A549 (cell line): ENCODE measurements around the gene ARL2BP.

Experiments
- MAFK ChIP-seq: fragments of 450-650 bp; IDR thresholded peaks from 2 replicates; pipeline ENCODE4 v1.6.1; 2014; ENCODE audit not compliant: partially characterized antibody
- MAZ ChIP-seq: fragments of 150-350 bp; IDR thresholded peaks from 2 replicates; pipeline ENCODE4 v1.6.1; 2014; ENCODE audit warnings: antibody characterized with exemption, low read depth, low read length, borderline replicate concordance
- POLR2A ChIP-seq: IDR thresholded peaks from 2 replicates; pipeline ENCODE4 v1.6.1; 2012; ENCODE audit warnings: mild to moderate bottlenecking, low read length
- RAD21 ChIP-seq, 2 experiments: fragments of >200 bp in 1 of 2; sonication (Bioruptor Twin) in 1 of 2; formaldehyde crosslinking in 1 of 2; IDR thresholded peaks in 1 of 2; conservative IDR thresholded peaks in 1 of 2; 2 replicates in 1 of 2; 3 replicates in 1 of 2; pipeline ENCODE4 v1.6.1; 2012 to 2018; ENCODE audit warnings: inconsistent platforms in 1 of 2
- TF ChIP-seq, protein P1 (sequence below): fragments of >200 bp; sonication (Bioruptor Twin); formaldehyde crosslinking; IDR thresholded peaks from 3 replicates; pipeline ENCODE4 v1.5.1; 2016
- TF ChIP-seq, protein P2 (sequence below): IDR thresholded peaks from 2 replicates; pipeline ENCODE4 v1.6.1; 2012

DNA sequence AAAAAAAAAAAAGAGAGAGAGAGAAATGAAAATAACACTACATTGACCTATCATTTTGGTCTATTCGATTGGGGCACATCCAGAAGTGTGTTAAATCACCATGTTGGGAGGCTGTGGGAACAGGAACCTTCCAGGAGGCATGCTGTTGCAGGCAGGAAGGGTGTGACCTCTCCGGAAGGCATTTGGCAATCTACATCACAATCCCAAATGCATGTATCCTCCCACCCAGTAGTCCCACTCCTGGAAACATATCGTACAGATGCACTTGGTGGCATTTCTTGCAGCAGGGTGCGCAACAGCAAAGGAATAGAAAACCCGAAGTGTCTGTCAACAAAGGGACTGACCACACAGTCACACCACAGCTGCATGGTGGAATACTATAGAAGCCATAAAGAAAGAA is 31.5 kb downstream of the ARL2BP start:
- TF ChIP-seq, protein P1, sequence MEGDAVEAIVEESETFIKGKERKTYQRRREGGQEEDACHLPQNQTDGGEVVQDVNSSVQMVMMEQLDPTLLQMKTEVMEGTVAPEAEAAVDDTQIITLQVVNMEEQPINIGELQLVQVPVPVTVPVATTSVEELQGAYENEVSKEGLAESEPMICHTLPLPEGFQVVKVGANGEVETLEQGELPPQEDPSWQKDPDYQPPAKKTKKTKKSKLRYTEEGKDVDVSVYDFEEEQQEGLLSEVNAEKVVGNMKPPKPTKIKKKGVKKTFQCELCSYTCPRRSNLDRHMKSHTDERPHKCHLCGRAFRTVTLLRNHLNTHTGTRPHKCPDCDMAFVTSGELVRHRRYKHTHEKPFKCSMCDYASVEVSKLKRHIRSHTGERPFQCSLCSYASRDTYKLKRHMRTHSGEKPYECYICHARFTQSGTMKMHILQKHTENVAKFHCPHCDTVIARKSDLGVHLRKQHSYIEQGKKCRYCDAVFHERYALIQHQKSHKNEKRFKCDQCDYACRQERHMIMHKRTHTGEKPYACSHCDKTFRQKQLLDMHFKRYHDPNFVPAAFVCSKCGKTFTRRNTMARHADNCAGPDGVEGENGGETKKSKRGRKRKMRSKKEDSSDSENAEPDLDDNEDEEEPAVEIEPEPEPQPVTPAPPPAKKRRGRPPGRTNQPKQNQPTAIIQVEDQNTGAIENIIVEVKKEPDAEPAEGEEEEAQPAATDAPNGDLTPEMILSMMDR: no peak
- TF ChIP-seq POLR2A (no peak), RAD21 (conservative IDR thresholded peaks at IDR 0.05 in 1 of 2, IDR thresholded peaks at IDR 0.05 in 1 of 2) (no peak), MAZ (no peak), MAFK (no peak)
- TF ChIP-seq, protein P2, sequence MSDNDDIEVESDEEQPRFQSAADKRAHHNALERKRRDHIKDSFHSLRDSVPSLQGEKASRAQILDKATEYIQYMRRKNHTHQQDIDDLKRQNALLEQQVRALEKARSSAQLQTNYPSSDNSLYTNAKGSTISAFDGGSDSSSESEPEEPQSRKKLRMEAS: no peak
